HG03159 (cell line): ENCODE results near the gene XPR1.

ENCODE experiments used
- ATAC-seq: cut with Tn5 transposase; IDR thresholded peaks from one replicate; pipeline ENCODE4 v1.9.1; 2021; ENCODE audit warnings: mild to moderate bottlenecking, moderate library complexity; ENCODE audit not compliant: unreplicated experiment

Gene XPR1

GRCh38 chr1:180911640-180912191, 279.9 kb downstream of the XPR1 start:
- ATAC-seq, result no peak

DNA sequence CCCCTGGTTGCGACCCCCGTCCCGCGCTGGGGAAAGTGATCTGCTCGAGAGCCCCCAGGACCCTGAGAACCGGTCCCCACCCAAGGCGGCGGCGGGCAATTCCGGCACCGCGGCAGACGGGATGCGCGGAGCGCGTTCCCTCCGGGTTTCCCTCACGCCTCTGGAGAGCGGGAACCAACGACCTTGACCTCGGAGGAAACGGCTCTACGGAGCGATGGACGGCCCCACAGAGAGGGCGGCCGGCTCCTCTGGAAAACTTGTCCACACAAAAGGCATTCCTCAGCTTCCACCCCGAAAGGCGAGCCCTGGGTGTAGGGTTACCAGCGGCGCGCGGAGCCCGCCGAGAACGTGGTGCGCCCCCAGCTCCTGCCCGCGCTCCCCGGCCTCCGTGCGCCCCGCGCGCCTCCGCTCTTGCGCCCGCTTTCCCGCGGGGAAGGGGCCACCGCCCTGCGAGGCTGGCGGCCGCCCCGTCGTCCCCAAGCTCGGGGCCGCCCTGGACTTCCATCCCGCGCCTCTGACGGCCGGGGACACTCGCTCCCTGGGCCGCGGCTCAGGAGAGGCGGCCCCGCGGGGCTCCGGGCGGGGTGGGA, 280.5 kb downstream of the XPR1 start:
- ATAC-seq, result no peak

- ATAC-seq, result no peak
These were observed 281.2 kb downstream of the XPR1 start, which contains the start of gene KIAA1614 for GRCh38 chr1:180912801-180913565. TSS of gene KIAA1614 (plus strand) at chr1:180912897. CDS start at chr1:180913244, 347 bp downstream.

DNA sequence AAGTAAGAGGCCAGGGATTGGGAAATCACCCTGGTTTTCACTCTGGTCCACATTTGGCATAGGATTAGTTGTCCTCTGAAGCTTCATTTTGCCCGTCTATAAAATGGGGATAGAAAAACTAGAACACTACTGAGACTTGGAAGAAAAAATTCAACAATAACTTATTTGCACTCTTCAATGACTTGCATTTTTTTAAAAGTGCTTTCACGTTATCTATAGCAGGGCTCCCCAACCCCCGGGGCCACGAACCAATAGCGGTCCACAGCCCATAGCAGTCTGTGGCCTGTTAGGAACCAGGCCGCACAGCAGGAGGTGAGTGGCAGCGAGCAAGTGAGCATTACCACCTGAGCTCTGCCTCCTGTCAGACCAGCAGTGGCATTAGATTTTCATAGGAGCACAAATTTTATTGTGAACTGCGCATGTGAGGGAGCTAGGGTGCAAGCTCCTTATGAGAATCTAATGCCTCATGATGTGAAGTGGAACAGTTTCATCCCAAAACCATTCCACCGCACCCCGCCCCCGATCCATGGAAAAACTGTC, 283.7 kb downstream of the XPR1 start:
- no peak for ATAC-seq

DNA sequence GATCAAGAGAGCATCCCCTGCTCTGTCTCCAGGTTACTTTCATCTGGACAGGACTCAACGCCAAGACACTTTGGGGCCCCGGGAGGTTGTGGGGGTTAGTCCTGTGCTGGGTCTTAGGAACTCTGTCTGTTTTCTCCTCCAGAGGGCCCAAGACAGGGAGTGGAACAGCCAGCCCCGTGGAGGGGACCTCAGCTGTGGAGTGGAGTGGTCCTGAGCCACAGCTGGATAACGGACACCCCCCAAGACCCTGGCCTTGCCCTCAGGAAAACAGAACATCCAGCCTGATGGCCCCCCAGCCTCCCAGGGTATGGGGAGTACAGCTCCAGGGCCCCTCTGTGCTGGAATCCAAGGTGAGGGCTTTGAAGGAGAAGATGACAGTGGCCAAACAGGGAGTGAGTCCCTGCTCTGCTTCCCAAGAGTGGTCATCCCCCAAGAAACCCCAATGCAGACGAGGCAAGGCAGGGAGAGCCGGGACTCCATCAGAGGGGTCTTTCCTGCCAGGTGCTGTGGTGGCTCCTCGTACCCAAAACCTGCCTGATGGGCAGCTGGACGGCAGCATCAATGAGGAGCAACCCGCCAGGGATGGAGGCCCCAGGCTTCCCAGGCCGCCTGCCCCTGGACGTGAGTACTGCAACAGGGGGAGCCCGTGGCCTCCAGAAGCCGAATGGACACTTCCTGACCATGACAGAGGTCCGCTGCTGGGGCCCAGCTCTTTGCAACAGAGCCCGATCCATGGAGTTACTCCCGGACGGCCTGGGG, 284.4 kb downstream of the XPR1 start:
- no peak for ATAC-seq

DNA sequence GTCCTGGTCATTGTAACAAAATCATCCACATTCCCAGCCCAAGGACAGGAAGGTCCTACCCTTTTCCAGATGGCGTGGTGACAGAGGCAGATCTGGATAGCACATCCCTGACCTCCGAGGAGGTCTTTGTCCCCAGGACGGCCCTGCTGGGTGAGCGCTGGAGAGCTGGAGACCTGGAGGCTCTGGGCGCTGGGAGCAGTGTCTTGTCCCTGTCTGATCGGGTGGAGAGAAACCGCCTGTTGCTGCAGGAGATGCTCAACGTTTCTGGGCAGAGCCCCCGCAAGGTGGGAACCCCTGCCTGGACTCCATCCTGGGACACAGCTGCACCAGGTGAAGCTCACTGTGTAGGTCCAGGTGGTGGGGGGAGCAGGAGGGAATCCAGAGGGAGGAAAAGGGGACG, 284.9 kb downstream of the XPR1 start:
- no peak for ATAC-seq

GRCh38 chr1:180917306-180918065, 285.7 kb downstream of the XPR1 start:
- no peak for ATAC-seq

DNA sequence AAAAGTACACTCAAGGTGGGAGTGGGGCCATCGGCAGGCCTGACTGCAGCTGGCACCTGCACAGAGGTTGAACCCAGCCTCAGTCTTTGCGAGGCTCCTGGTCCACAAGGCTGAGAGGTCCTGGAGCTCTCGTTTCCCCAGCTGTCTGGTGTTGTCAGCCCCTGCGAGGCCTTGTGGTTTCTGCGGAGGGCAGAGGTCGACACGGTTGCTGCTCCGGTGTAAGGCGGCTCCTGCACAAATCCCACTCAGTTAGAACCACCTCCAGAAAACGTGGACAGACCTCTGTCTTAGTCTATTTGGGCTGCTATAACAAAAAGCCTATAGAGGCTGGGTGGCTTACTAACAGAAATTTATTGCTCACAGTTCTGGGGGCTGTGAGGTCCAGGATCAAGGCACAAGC, 286.7 kb downstream of the XPR1 start:
- no peak for ATAC-seq

GRCh38 chr1:180919183-180919700, 287.4 kb downstream of the XPR1 start:
- no peak for ATAC-seq

- no peak for ATAC-seq
These were observed 288.4 kb downstream of the XPR1 start for GRCh38 chr1:180920193-180920592.

- ATAC-seq, result no peak
These were observed 288.9 kb downstream of the XPR1 start for GRCh38 chr1:180920702-180921101.

DNA sequence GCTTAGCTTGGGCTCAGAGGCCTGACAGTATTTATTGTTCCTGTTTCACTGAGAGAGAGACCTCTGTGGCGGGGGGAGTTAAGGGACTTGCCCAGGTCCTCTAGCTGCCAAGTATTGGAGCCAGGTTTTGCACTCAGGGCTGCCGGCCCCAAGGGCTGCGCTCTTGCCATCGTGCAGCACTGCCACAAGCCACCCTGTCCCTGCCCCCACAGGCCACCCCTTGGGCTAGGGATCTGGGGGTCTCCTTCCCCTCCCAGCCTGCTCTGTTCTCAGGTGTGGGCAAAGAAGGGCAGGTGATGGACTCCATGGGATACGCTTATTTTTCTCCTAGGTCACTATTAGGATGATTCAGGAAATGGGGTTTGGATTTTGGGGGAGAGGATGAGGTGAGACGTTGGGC, 289.6 kb downstream of the XPR1 start:
- ATAC-seq, result no peak

DNA sequence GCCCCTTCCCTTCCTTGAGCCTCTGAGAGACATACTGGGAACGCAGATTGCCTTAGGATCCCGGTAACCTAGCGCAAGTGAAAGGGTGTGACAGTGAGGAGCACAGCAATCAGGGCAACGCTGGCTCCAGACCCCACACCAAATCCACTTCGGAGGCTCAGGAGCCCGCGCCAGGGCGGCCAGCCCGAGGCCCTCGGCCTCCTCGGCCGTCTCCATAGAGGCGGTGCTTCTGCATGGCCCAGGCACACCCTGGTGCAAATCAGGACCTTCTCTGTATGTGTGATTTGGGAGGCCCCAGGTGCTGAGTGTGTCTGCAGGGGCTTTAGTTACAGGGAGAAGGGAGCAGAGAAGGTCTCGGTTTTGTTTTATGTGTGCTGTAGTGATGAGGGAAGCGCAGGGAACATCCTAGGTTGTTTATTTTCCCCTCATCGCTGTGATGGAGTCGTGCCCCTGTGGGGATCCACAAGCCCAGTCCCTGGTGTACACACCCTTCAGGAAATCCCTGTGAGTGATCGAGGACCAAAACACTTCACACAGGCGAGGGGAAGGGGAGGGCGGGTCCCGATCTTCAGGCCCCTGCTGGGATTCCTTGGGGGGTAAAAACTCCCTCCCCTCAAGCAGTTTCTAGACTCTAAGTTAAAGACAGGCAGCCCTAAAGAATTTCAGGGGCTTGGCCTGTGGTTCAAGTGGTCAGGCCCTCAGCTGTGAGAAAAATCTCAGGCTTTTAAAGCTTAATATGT, 290.2 kb downstream of the XPR1 start:
- no peak for ATAC-seq

DNA sequence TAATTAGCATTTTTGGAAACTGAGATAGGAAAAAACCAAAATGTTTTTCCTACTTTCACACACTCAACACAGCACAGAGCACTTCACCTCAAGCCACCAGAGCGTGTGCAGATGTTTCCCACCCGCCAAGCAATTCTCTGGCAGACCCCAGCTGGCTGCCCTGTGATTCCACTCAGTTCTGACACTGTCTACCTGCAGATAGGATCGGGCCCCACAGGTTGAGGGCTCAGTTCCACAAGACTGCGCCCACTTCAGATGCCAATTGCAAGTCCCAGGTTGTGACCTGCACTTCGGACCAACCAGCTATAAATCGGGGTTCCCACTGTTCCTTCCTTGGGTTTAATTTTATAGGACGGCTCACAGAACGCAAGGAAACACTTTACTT, 290.8 kb downstream of the XPR1 start:
- ATAC-seq, result no peak

DNA sequence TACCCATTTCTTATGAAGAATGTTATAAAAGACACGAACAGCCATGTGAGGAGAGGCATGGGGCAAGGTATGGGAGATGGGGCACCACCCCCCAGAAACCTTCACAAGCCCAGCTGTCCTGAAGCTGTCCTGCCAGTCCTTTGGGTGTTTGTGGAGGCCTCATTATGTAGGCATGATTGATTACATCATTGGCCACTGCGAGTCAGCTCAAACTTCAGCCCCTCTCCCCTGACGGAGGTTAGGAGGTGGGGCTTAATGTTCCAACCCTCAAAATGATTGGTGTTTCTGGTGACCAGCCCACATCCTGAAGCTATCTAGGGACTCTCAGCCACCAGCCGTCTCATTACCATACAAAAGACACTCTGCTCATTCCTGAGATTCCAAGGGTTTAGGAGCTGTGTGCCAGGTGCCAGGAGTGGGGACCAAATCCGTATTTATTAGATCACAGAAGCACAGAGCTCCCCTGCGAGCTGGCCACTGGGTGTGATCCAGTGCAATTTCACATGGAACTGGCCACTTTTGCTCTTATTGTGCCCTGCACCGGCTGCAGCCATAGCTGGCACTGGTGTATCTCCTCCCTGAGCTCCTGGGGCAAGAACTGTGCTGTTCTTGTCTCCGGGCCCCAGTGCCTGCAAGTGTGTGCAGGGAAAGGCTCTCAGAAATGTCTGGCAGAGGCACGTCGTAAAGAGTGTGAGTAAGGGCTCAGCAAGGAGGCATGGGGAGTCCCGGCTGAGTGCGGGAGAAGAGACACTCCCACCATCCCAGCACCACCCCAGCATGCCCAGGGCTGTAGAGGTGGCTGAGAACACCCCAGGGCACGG, 291.4 kb downstream of the XPR1 start:
- ATAC-seq, result no peak

- no peak for ATAC-seq
These were observed 292.1 kb downstream of the XPR1 start for GRCh38 chr1:180923887-180924286.

DNA sequence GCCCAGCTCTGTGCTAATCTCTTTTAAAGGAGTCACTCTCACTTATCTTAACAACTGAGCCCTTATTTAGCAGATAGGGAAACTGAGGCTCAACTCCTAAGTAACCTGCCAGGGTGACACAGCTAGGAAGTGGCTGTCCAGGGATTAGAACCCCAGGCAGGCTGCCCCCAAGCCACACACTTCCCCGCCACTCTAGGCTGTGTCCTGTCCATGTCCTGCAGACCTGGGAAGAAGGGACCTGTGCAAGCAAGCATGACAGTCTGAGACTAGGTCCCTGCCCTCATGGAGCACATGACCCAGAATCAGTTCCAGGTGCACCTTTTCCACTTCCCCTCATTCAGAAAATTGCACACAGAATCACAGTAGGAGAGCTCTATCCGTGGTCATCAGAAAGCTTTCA, 293.1 kb downstream of the XPR1 start:
- ATAC-seq, result no peak

- no peak for ATAC-seq
These were observed 293.7 kb downstream of the XPR1 start for GRCh38 chr1:180925471-180926051.
